Measurements from ENCODE around the gene MAML1. TPM values are rescaled to one million over a fixed set of nuclear protein-coding genes. Genes with fewer than 3 reads are reported as not detected.
A peak's percentile ranks its signal among the peaks of the same experiment; 100 is the strongest.

MAML1 gene
- total and polyA plus RNA-seq, 10 of the 15 experiments (the other 5 are each of a cell fraction or from before 2014, with no cell fraction given): 0.42 to 23.9 (median 7.3) TPM

- Histone ChIP-seq H3K27ac (ENCODE audit: control insufficient read depth, insufficient read depth) (no peak overlapping the region), H3K36me3 (ENCODE audit: control insufficient read depth in 2 of 2, insufficient read depth in 2 of 2, low read length in 1 of 2) (no peaks in the 10 kb centered on the region; a peak in 2 of 4 replicates), H3K27me3 (replicated peaks in 1 of 2; ENCODE audit: control insufficient read depth in 2 of 2, insufficient read depth in 2 of 2, low read length in 1 of 2) (no peaks in the 10 kb centered on the region), H4K20me1 (ENCODE audit: control insufficient read depth, insufficient read depth) (peaks cover 6% of the 10 kb centered on the region), H2AFZ (ENCODE audit: control insufficient read depth, low read depth, low read length) (peak overlapping the region; percentile 64), H3K9me3 (replicated peaks; ENCODE audit: control insufficient read depth, insufficient read depth, low read length) (no peaks in the 10 kb centered on the region), H3K4me1 (ENCODE audit: control insufficient read depth, insufficient read depth, low read length) (peaks cover 34% of the 10 kb centered on the region), H3K79me2 (ENCODE audit: control insufficient read depth, insufficient read depth, low read length) (peaks cover 21% of the 10 kb centered on the region), H3K4me3 (peak overlapping the region; percentile 41; the same call in 1 of the 2 replicates), H3K9ac (ENCODE audit: control insufficient read depth, insufficient read depth, low read length) (peak overlapping the region; percentile 58; the same call in 1 of the 2 replicates), H3K4me2 (ENCODE audit: control insufficient read depth, insufficient read depth) (peak overlapping the region; percentile 91)
- CTCF ChIA-PET: interaction anchor here (0.9 kb wide), 1 partner anchor 102 kb away, joined by 3 read pairs; no protein-coding TSS in a partner anchor
- in situ Hi-C loops (cut with MboI): loop anchor here (10.0 to 25.0 kb wide), 2 partner anchors 995 to 1693 kb away; partner anchors contain the start of gene MGAT1
- no TSS peak for BruUV-seq (replicated peaks)
- RAD21 ChIA-PET (ENCODE audit: unreplicated experiment): interaction anchor here (1.1 to 1.7 kb wide), 2 partner anchors 14 to 15 kb away, joined by 3 to 4 read pairs; no protein-coding TSS in a partner anchor
- SMC1A ChIA-PET (ENCODE audit: uncharacterized antibody, unreplicated experiment): no interaction called here
- no peak for DNase-seq (ENCODE audit: low read depth, low spot score)
- TF ChIP-seq POLR2A (IDR thresholded peaks at IDR 0.05; ENCODE audit: low read depth, low read length): no peak
- no peak for TF ChIP-seq ZNF217 (IDR thresholded peaks at IDR 0.05)
- TF ChIP-seq FOXK2 (IDR thresholded peaks at IDR 0.05): no peak
- TF ChIP-seq SREBF2 (IDR thresholded peaks at IDR 0.05; ENCODE audit: low read length): no peak
- no peak for TF ChIP-seq RFX5 (IDR thresholded peaks at IDR 0.05; ENCODE audit: low read depth, low read length)
- no peak for TF ChIP-seq JUNB (IDR thresholded peaks at IDR 0.05)
- TF ChIP-seq MYB (IDR thresholded peaks at IDR 0.05; ENCODE audit: borderline replicate concordance, low read depth, low read length): no peak
- no peak for TF ChIP-seq NFXL1 (IDR thresholded peaks at IDR 0.05; ENCODE audit: borderline replicate concordance)
- TF ChIP-seq NR2C2 (IDR thresholded peaks at IDR 0.05; ENCODE audit: borderline replicate concordance, control insufficient read depth, insufficient read length, low read depth): no peak
- TF ChIP-seq BCL11A (IDR thresholded peaks at IDR 0.05; ENCODE audit: low read depth, low read length): no peak
- TF ChIP-seq E2F4 (IDR thresholded peaks at IDR 0.05; ENCODE audit: low read depth, low read length): no peak
- no peak for TF ChIP-seq HDAC6 (IDR thresholded peaks at IDR 0.05; ENCODE audit: unreplicated experiment)
- no peak for TF ChIP-seq BMI1 (IDR thresholded peaks at IDR 0.05; ENCODE audit: borderline replicate concordance)
- no peak for TF ChIP-seq CUX1 (IDR thresholded peaks at IDR 0.05; ENCODE audit: insufficient replicate concordance, low read depth, low read length)
- TF ChIP-seq PAX5 (IDR thresholded peaks at IDR 0.05; ENCODE audit: borderline replicate concordance, low read depth, low read length): no peak
- no peak for ATAC-seq
- WGBS (ENCODE audit: insufficient coverage, insufficient replicate concordance, low lambda C conversion rate, missing lambda C conversion rate): 83% methylated on average over 8 of the region's 8 CpGs
- POLR2A ChIA-PET: no interaction called here
- intact Hi-C loops (cut with micrococcal nuclease; ENCODE audit: unreplicated experiment): no loop called here
- FAIRE-seq: no peak
Measured at GRCh38 chr5:179817470-179817840, 84.8 kb downstream of the MAML1 start.
